HepG2 (cell line): ENCODE results near the gene SEC14L5. TPM values are rescaled to one million over a fixed set of nuclear protein-coding genes. Genes with fewer than 3 reads are reported as not detected.

Experiments
- ADNP ChIP-seq: sonication (generic); formaldehyde crosslinking; IDR thresholded peaks from 2 replicates; pipeline ENCODE4 v1.4.0; 2020; ENCODE audit warnings: missing genetic modification reagents
- ARID2 ChIP-seq: sonication (generic); formaldehyde crosslinking; IDR thresholded peaks from 2 replicates; pipeline ENCODE4 v1.8.1; 2022; ENCODE audit warnings: mild to moderate bottlenecking, missing genetic modification reagents, borderline replicate concordance
- CREB1 ChIP-seq, 2 experiments: fragments of 450-650 bp in 1 of 2; IDR thresholded peaks; 2 replicates each; pipeline ENCODE4 v1.6.1; 2016 to 2017; ENCODE audit warnings: control low read depth in 1 of 2, mild to moderate bottlenecking in 1 of 2, missing compliant biosample characterization in 1 of 2, missing genetic modification characterization in 1 of 2
- FOXC1 ChIP-seq: sonication (generic); formaldehyde crosslinking; IDR thresholded peaks from 2 replicates; pipeline ENCODE4 v1.8.0; 2022; ENCODE audit warnings: mild to moderate bottlenecking, missing genetic modification reagents, borderline replicate concordance
- GZF1 ChIP-seq: sonication (generic); formaldehyde crosslinking; IDR thresholded peaks from 2 replicates; pipeline ENCODE4 v1.5.1; 2020; ENCODE audit warnings: mild to moderate bottlenecking, missing genetic modification reagents
- HOXA3 ChIP-seq: sonication (generic); formaldehyde crosslinking; IDR thresholded peaks from 2 replicates; pipeline ENCODE4 v1.5.0; 2020; ENCODE audit warnings: missing genetic modification reagents
- HOXA5 ChIP-seq: sonication (generic); formaldehyde crosslinking; IDR thresholded peaks from 2 replicates; pipeline ENCODE4 v1.4.0; 2020; ENCODE audit warnings: missing genetic modification reagents
- RAD21 ChIP-seq: fragments of 450-650 bp; formaldehyde crosslinking; IDR thresholded peaks from 2 replicates; pipeline ENCODE4 v1.5.0; 2020; ENCODE audit warnings: mild to moderate bottlenecking
- RAD51 ChIP-seq: fragments of 450-650 bp; IDR thresholded peaks from 2 replicates; pipeline ENCODE4 v1.6.1; 2016; ENCODE audit warnings: borderline replicate concordance
- RBFOX2 ChIP-seq: fragments of 200-400 bp; formaldehyde crosslinking; IDR thresholded peaks from 2 replicates; pipeline ENCODE4 v1.6.1; 2017; ENCODE audit warnings: low read depth, mild to moderate bottlenecking, low read length
- SAFB2 ChIP-seq: sonication (generic); formaldehyde crosslinking; IDR thresholded peaks from 2 replicates; pipeline ENCODE4 v1.5.1; 2020; ENCODE audit warnings: missing genetic modification reagents, low read depth, mild to moderate bottlenecking, borderline replicate concordance
- SETDB1 ChIP-seq: sonication (generic); formaldehyde crosslinking; IDR thresholded peaks from 2 replicates; pipeline ENCODE4 v1.5.1; 2020; ENCODE audit warnings: missing genetic modification reagents, mild to moderate bottlenecking, borderline replicate concordance
- THAP8 ChIP-seq: sonication (generic); formaldehyde crosslinking; IDR thresholded peaks from 2 replicates; pipeline ENCODE4 v1.5.1; 2020; ENCODE audit warnings: missing genetic modification reagents, mild to moderate bottlenecking, borderline replicate concordance
- USF2 ChIP-seq, 2 experiments: sonication (generic) in 1 of 2; formaldehyde crosslinking in 1 of 2; IDR thresholded peaks; 2 replicates each; pipeline versions ENCODE4 v1.5.1 to v1.6.1; 2011 to 2020; ENCODE audit warnings: borderline replicate concordance in 1 of 2, low read depth in 1 of 2, low read length in 1 of 2, mild to moderate bottlenecking in 1 of 2, missing genetic modification reagents in 1 of 2, moderate library complexity in 1 of 2
- ZBTB7B ChIP-seq: sonication (generic); formaldehyde crosslinking; IDR thresholded peaks from 2 replicates; pipeline ENCODE4 v1.4.0; 2020; ENCODE audit warnings: missing genetic modification reagents
- ZEB1 ChIP-seq: IDR thresholded peaks from 2 replicates; pipeline ENCODE4 v1.6.1; 2012; ENCODE audit warnings: mild to moderate bottlenecking, low read depth, inconsistent platforms; ENCODE audit not compliant: insufficient replicate concordance
- ZFP36L2 ChIP-seq: sonication (generic); formaldehyde crosslinking; IDR thresholded peaks from 2 replicates; pipeline ENCODE4 v1.4.0; 2020; ENCODE audit warnings: missing genetic modification reagents
- ZMYM4 ChIP-seq: sonication (generic); formaldehyde crosslinking; IDR thresholded peaks from 2 replicates; pipeline ENCODE4 v1.8.1; 2023; ENCODE audit warnings: mild to moderate bottlenecking, missing genetic modification reagents
- ZNF143 ChIP-seq: sonication (generic); formaldehyde crosslinking; IDR thresholded peaks from 2 replicates; pipeline ENCODE4 v1.4.0; 2020; ENCODE audit warnings: missing genetic modification reagents
- ZNF160 ChIP-seq: sonication (generic); formaldehyde crosslinking; IDR thresholded peaks from 2 replicates; pipeline ENCODE4 v1.8.0; 2022; ENCODE audit warnings: mild to moderate bottlenecking, inconsistent platforms, missing genetic modification reagents
- ZNF17 ChIP-seq: sonication (generic); formaldehyde crosslinking; IDR thresholded peaks from 2 replicates; pipeline ENCODE4 v1.5.0; 2020; ENCODE audit warnings: mild to moderate bottlenecking, missing genetic modification reagents
- ZNF225 ChIP-seq: sonication (generic); formaldehyde crosslinking; IDR thresholded peaks from 2 replicates; pipeline ENCODE4 v1.4.0; 2020; ENCODE audit warnings: mild to moderate bottlenecking, missing genetic modification reagents
- ZNF274 ChIP-seq: sonication (generic); formaldehyde crosslinking; IDR thresholded peaks from 2 replicates; pipeline ENCODE4 v1.5.1; 2020; ENCODE audit warnings: mild to moderate bottlenecking, missing genetic modification reagents
- ZNF3 ChIP-seq: IDR thresholded peaks from 2 replicates; pipeline ENCODE4 v1.7.0; 2017; ENCODE audit warnings: inconsistent platforms
- ZNF33B ChIP-seq: sonication (generic); formaldehyde crosslinking; IDR thresholded peaks from 2 replicates; pipeline ENCODE4 v1.5.1; 2020; ENCODE audit warnings: mild to moderate bottlenecking, missing genetic modification reagents
- ZNF460 ChIP-seq: sonication (generic); formaldehyde crosslinking; IDR thresholded peaks from 2 replicates; pipeline ENCODE4 v1.5.1; 2020; ENCODE audit warnings: missing genetic modification reagents, mild to moderate bottlenecking, borderline replicate concordance
- ZNF563 ChIP-seq: sonication (generic); formaldehyde crosslinking; IDR thresholded peaks from 2 replicates; pipeline ENCODE4 v1.8.0; 2022; ENCODE audit warnings: mild to moderate bottlenecking, moderate library complexity, missing genetic modification reagents
- ZNF746 ChIP-seq: sonication (generic); formaldehyde crosslinking; IDR thresholded peaks from 2 replicates; pipeline ENCODE4 v1.8.0; 2022; ENCODE audit warnings: mild to moderate bottlenecking, missing genetic modification reagents
- ZNF841 ChIP-seq: sonication (generic); formaldehyde crosslinking; IDR thresholded peaks from 2 replicates; pipeline ENCODE4 v1.8.1; 2023; ENCODE audit warnings: missing genetic modification reagents, borderline replicate concordance
- ZSCAN29 ChIP-seq: sonication (generic); formaldehyde crosslinking; conservative IDR thresholded peaks from 2 replicates; pipeline ENCODE4 v1.4.0; 2020; ENCODE audit warnings: mild to moderate bottlenecking, missing genetic modification reagents
- polyA plus RNA-seq, 8 experiments: library from polyadenylated mRNA; depleted of rRNA in 3 of 8; stranded (reverse) in 7 of 8; unstranded in 1 of 8; fragments of >200 nt; fragmentation: Illumina TruSeq in 4 of 8; extraction: Trizol in 4 of 8; gene quantifications; 2 replicates each; pipeline versions ENCODE4 v1.2.1 to v1.2.3, GENCODE V29; 2011 to 2016; ENCODE audit warnings: low read depth in 4 of 8, missing spikeins in 1 of 8, mixed read lengths in 1 of 8; ENCODE audit not compliant: insufficient read depth in 1 of 8
- total RNA-seq, 5 experiments: library from RNA; depleted of rRNA; stranded (reverse); fragments of >200 nt; fragmentation: Illumina TruSeq; extraction: Trizol; gene quantifications; 2 replicates each; pipeline ENCODE4 v1.2.3, GENCODE V29; 2016; ENCODE audit warnings: low read depth in 1 of 5

The SEC14L5 gene
- total and polyA plus RNA-seq, 2 of the 13 experiments (the other 11 are each of a cell fraction or from before 2014, with no cell fraction given) = 0.40 to 0.42 TPM

- TF ChIP-seq USF2 (IDR thresholded peaks at IDR 0.05; ENCODE audit: low read depth, low read length) = peak; percentile 34; the same call in 1 of the 2 replicates
- peak; percentile 62; the same call in 1 of the 2 replicates for TF ChIP-seq USF2 (CRISPR knock-in tag; IDR thresholded peaks at IDR 0.05; ENCODE audit: borderline replicate concordance)
- TF ChIP-seq ZNF143 (CRISPR knock-in tag) = no peak
- no peak for TF ChIP-seq ZNF460
- TF ChIP-seq ZFP36L2 = no peak
- TF ChIP-seq ZNF746 = no peak
- no peak for TF ChIP-seq ZNF3 (CRISPR knock-in tag)
- no peak for TF ChIP-seq ZNF274 (CRISPR knock-in tag)
- TF ChIP-seq CREB1 (IDR thresholded peaks at IDR 0.05) = no peak
- TF ChIP-seq CREB1 (CRISPR knock-in tag; IDR thresholded peaks at IDR 0.05) = no peak
- TF ChIP-seq ZNF33B = no peak
- TF ChIP-seq SAFB2 = no peak
- no peak; the same call in 1 of the 2 replicates for TF ChIP-seq ZMYM4
- TF ChIP-seq ZSCAN29 (CRISPR knock-in tag) = no peak
- TF ChIP-seq ZNF563 (CRISPR knock-in tag) = no peak
- TF ChIP-seq SETDB1 (CRISPR knock-in tag) = no peak
- no peak for TF ChIP-seq RAD51
- TF ChIP-seq FOXC1 (CRISPR knock-in tag) = no peak
- no peak for TF ChIP-seq ZNF160 (CRISPR knock-in tag)
- no peak for TF ChIP-seq ADNP (CRISPR knock-in tag)
- TF ChIP-seq ZNF225 (CRISPR knock-in tag) = 0 out of 2 replicates have a peak, but pooled peaks have one; percentile 25
- no peak for TF ChIP-seq ZEB1
- TF ChIP-seq HOXA3 = no peak
- peak; percentile 59 for TF ChIP-seq RAD21 (CRISPR knock-in tag)
- TF ChIP-seq THAP8 = no peak
- TF ChIP-seq ZNF841 (CRISPR knock-in tag) = no peak
- TF ChIP-seq ZNF17 = no peak
- TF ChIP-seq ZBTB7B (CRISPR knock-in tag) = 0 out of 2 replicates have a peak, but pooled peaks have one; percentile 38
- TF ChIP-seq GZF1 (CRISPR knock-in tag) = no peak
- no peak for TF ChIP-seq ARID2
- 0 out of 2 replicates have a peak, but pooled peaks have one; percentile 16 for TF ChIP-seq HOXA5 (CRISPR knock-in tag)
- TF ChIP-seq RBFOX2 = no peak
These were observed 52.6 kb downstream of the SEC14L5 start (continued) for GRCh38 chr16:5010576-5011329.
